ENCODE data around the gene UVRAG.

DNA sequence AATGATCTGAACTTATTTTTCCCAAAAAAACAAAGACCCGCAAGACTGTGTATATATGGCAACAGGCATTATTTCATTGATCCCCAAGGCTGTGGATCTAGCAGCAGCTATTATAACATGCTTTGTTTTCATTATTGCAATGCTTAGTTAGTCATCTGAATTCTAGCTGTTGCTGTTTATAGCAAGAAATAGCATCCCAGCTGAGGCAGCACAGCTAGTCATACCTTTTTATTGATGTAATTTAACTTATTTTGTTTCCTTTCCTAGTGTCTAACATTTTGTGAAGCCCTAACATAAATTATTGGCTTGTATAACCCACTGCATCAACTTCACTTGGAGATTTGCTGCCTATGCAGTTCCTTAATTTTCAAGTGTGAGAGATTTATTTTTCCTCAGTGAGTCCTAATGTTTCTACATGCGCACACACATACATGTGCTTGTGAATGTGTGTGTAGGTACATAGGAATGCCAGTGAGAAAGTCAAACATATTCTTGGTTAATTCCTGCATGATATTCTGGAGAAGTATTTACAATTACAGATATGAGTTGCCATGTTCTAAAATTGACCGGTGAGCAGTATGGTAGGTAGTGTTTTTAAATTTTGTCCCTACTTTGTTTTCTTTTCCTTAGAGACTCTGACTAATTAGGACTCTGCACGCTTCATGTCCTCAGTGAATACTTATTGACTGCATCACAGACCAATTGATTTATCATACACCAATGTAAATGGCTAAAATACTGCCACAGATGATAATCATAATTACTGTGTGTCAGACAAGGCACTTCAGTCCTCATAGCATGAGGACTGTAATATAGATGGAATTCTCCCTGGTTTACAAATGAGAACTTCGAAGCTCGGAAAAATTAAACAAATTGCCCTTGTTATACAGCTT lies 272.0 kb downstream of the UVRAG start:
- TF ChIP-seq TAF1 (conservative IDR thresholded peaks at IDR 0.05) (no peak), CTCF (IDR thresholded peaks at IDR 0.05; ENCODE audit: low read depth, low read length, missing input control) (no peak), HNF4G (IDR thresholded peaks at IDR 0.05) (no peak), MAX (IDR thresholded peaks at IDR 0.05) (no peak), EGR1 (IDR thresholded peaks at IDR 0.05; ENCODE audit: low read depth in 2 of 2) (no peak), SP1 (IDR thresholded peaks at IDR 0.05) (no peak), GABPA (IDR thresholded peaks at IDR 0.05 in 1 of 2, conservative IDR thresholded peaks at IDR 0.05 in 1 of 2) (no peak)
- TF ChIP-seq, protein P1, sequence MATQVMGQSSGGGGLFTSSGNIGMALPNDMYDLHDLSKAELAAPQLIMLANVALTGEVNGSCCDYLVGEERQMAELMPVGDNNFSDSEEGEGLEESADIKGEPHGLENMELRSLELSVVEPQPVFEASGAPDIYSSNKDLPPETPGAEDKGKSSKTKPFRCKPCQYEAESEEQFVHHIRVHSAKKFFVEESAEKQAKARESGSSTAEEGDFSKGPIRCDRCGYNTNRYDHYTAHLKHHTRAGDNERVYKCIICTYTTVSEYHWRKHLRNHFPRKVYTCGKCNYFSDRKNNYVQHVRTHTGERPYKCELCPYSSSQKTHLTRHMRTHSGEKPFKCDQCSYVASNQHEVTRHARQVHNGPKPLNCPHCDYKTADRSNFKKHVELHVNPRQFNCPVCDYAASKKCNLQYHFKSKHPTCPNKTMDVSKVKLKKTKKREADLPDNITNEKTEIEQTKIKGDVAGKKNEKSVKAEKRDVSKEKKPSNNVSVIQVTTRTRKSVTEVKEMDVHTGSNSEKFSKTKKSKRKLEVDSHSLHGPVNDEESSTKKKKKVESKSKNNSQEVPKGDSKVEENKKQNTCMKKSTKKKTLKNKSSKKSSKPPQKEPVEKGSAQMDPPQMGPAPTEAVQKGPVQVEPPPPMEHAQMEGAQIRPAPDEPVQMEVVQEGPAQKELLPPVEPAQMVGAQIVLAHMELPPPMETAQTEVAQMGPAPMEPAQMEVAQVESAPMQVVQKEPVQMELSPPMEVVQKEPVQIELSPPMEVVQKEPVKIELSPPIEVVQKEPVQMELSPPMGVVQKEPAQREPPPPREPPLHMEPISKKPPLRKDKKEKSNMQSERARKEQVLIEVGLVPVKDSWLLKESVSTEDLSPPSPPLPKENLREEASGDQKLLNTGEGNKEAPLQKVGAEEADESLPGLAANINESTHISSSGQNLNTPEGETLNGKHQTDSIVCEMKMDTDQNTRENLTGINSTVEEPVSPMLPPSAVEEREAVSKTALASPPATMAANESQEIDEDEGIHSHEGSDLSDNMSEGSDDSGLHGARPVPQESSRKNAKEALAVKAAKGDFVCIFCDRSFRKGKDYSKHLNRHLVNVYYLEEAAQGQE (IDR thresholded peaks at IDR 0.05), result no peak
